COR-L47 (cell line): ENCODE measurements around the gene CPLANE2.
A peak's percentile ranks its signal among the peaks of the same experiment; 100 is the strongest.

ENCODE experiments used
- DNase-seq: peaks from one replicate; lab custom pipeline; 2025; lab: John Stamatoyannopoulos, UW

Gene CPLANE2

GRCh38 chr1:16187748-16188401 is 49.1 kb downstream of the CPLANE2 start:
- DNase-seq, result peak; percentile 36

GRCh38 chr1:16186655-16187235 is 50.2 kb downstream of the CPLANE2 start:
- DNase-seq, result no peak

- DNase-seq, result no peak
Observed at GRCh38 chr1:16184557-16185303, 52.3 kb downstream of the CPLANE2 start.

- no peak for DNase-seq
Observed at GRCh38 chr1:16183765-16184556, 53.0 kb downstream of the CPLANE2 start.

- DNase-seq, result no peak
Observed at GRCh38 chr1:16183179-16183578, 53.8 kb downstream of the CPLANE2 start.

- no peak for DNase-seq
Observed at GRCh38 chr1:16181887-16182719, 54.9 kb downstream of the CPLANE2 start.
